NCI-H2029 (cell line): Measurements from ENCODE around the gene ZNF155.

Source experiments
- DNase-seq: peaks from one replicate; lab custom pipeline; 2025; lab: John Stamatoyannopoulos, UW

The ZNF155 gene

DNA sequence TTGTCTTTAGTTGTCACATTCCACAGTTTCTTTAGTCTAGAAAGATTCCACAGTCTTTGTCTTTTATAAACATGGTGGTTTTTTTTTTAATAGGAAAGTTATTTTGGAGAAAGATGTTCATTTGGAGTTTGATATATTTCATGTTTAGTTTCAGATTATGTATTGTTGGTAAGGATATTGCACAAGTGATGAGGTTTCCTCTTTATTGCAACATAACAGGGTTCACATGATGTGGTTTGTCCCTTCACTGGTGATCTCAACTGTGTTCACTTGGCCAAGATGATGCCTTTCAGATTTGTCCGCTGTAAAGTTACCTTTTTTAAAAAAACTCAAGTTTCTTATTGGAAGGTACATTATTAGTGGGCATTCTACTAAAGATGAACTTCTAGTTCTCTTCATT, 22.0 kb downstream of the ZNF155 start:
- DNase-seq = no peak

DNA sequence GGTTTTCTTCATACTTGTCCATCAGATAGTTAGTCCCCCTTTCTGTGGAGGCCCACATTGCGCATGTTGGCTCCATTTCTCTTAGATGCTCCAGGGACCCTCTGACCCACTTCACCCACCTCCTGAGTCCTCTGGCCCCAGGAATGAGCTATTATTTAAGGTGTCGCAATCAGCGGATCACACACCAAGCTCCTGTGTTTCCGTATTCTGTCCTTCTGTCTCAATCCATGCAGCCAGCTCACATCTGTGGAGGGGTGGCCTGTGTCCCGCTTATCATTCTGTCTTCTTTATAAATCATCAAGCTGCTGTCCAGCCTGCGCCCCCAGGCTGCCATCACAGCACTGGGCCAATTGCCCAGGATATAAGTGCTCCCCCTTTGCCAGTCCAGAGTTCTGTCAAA, 23.5 kb downstream of the ZNF155 start:
- no peak for DNase-seq

- DNase-seq = no peak
Measured at GRCh38 chr19:44010468-44010867, 26.5 kb downstream of the ZNF155 start.

DNA sequence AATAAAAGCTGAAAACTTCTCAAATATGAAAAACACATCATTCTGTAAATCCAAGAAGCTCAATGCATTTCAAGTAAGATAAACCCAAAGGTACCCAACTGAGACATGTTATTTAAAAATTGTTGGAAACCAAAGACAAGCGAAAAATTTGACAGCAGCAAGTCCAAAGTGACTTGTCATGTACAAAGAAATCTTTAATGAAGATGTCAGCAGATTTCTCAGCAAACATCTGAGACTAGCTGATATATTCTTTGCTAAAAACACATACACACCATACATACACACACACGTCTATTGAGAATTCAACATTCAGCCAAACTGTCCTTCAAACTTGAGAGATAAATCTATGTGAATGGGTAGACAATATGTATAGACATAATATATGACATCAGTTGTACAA, 35.5 kb downstream of the ZNF155 start:
- DNase-seq = no peak

- DNase-seq = no peak
Measured at GRCh38 chr19:44021221-44021620, 37.2 kb downstream of the ZNF155 start.

DNA sequence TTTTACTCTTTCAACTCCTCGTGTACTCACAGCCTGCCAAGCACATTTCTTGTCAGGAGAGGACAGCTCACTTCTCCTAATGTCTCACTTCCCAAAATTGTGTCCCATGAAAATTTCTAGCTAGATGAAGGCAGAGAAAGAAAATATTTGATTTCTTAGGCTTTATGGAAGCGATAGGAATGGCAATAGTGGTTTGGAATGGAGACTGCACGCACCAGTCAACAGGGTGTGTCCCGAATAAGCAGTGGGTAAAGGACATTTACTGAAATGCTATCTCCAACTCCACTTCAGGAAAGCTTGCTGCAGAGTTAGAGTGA, 40.9 kb downstream of the ZNF155 start:
- no peak for DNase-seq

GRCh38 chr19:44025217-44025936, 41.4 kb downstream of the ZNF155 start, which contains the start of gene ZNF222:
Gene ZNF222 (plus strand): TSS chr19:44025379. CDS start chr19:44025437, 58 bp downstream.
- peak; percentile 59 for DNase-seq

- DNase-seq = no peak
Measured at GRCh38 chr19:44026622-44027021, 42.6 kb downstream of the ZNF155 start.

DNA sequence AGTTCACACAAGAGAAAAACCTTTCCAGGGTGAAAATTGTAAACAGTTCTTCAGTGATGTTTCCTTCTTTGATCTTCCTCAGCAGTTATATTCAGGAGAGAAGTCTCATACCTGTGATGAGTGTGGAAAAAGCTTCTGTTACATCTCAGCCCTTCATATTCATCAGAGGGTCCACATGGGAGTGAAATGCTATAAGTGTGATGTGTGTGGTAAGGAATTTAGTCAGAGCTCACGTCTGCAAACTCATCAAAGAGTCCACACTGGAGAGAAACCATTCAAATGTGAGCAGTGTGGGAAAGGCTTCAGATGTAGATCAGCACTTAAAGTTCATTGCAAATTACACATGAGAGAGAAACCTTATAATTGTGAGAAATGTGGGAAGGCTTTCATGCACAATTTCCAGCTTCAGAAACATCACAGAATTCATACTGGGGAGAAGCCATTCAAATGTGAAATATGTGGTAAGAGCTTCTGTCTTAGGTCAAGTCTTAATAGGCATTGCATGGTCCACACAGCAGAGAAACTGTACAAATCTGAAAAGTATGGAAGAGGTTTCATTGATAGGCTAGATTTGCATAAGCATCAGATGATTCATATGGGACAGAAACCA, 48.1 kb downstream of the ZNF155 start:
- no peak for DNase-seq

DNA sequence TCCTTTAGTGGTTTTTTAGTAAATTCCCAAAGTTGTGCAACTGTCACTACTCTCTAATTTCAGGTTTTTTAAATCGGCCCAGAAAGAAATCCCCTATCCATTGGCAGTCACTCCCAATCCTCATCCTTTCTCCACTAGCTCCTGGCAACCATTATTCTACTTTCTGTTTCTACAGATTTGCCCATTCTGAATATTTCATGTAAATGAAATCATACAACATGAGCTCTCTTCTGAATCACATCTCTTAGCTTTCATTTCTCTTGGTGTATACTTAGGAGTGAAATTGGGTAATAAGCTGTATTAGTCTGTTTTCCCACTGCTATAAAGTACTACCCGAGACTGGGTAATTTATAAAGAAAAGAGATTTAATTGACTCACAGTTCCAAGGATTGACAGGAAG, 58.2 kb downstream of the ZNF155 start:
- no peak for DNase-seq
